Ureter (tissue), 1 donor: Measurements from ENCODE around the gene NHLRC2. TPM values are rescaled to one million over a fixed set of nuclear protein-coding genes. Genes with fewer than 3 reads are reported as not detected.
"Not testable (repeated sequence)": the region's sequence is repeated elsewhere in the genome, so short reads cannot be mapped to it uniquely, and the experiment has no call there.

ENCODE experiments used
- DNase-seq: peaks from one replicate; pipeline ENCODE4 v3.0.0-alpha.2; 2020; ENCODE audit warnings: low spot score
- total RNA-seq: library from RNA; stranded (reverse); gene quantifications from one replicate; pipeline ENCODE4 v1.2.4, GENCODE V29; 2023
- donor health status: DM: yes; HTN: yes; CAD: no.

Gene NHLRC2, protein sequence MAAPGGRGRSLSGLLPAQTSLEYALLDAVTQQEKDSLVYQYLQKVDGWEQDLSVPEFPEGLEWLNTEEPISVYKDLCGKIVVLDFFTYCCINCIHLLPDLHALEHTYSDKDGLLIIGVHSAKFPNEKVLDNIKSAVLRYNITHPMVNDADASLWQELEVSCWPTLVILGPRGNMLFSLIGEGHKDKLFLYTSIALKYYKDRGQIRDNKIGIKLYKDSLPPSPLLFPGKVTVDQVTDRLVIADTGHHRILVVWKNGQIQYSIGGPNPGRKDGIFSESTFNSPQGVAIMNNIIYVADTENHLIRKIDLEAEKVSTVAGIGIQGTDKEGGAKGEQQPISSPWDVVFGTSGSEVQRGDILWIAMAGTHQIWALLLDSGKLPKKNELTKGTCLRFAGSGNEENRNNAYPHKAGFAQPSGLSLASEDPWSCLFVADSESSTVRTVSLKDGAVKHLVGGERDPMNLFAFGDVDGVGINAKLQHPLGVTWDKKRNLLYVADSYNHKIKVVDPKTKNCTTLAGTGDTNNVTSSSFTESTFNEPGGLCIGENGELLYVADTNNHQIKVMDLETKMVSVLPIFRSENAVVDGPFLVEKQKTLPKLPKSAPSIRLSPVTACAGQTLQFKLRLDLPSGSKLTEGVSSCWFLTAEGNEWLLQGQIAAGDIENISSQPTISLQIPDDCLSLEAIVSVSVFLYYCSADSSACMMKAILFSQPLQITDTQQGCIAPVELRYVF
- total RNA-seq: 47.8 TPM

DNA sequence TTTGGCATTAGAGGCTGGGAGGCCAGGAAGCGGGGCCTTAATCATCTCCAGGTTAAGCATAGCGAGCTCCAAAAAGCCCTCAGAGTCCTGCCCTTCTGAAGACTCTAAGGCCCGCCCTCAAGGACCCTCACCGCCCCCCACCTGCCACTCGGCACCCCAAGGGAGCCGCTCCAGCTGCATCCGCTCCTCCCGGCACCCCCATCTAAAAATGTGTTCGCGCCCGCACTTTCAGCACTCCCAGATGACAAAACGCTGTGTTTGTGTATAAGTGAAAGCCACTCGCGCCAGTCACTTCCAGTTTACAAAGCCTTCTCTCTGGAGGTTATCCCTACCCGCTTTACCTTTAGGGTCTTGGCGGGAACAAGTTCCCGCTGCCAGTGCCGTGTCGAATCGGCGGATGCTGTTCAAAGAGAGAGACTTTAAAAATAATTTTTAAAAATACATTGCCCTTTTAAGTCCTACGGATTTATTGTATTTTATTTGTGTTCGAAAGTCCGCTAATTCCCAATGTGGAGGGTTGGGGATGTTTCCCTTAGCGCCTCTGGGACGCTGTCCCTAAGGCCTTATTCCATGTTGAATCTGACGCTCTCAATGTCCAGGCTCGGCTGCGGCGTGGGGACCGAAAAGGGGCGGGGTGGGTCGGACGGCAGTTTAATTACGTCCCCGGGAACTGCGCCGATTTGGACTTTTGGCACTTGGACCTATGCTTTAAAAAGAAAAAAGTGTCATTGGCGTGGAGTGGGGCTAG, at the start of gene NHLRC2, which contains the start of gene DCLRE1A:
Gene NHLRC2, plus strand, starts transcription at position 649 of the 748 bp plus-strand sequence. CDS start 212 bp downstream, outside the sequence.
Gene DCLRE1A, minus strand, starts transcription at position 70 of the 748 bp plus-strand sequence. CDS start 900 bp downstream, outside the sequence.
- DNase-seq: peak; percentile 79

DNA sequence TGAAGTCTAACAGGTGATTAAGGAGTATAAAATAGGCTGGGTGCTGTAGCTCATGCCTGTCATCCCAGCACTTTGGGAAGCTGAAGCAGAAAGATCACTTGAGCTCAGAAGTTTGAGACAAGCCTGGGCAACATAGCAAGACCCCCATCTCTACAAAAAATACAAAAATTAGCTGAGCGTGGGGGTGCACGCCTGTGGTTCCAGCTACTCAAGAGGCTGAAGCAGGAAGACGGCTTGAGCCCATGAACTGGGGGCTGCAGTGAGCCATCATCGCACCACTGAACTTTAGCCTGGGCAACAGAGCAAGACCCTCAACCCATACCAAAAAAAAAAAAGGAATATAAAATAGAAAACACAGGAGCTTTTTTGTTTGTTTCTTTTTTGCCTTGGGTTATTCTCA, 48.0 kb upstream of the NHLRC2 start:
- DNase-seq: no peak

DNA sequence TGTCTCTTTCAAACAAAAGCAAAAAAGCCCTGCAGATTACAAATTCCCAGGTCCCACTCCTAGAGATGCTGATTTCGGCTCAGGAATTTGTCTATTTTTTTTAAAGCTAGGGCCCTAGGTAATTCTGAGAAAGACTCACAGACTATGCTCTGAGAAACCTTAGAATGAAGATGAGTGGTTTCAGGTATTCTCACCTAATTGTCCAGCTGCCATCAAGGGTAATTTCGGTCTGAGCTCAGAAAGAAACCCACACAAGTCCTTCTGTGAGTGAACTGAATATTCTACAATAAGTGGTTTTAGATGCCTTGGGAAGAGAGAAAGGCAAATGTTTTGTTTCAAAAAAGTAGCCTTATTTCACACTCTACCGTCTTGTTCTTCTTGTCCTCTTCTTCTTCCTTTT, 46.3 kb upstream of the NHLRC2 start:
- DNase-seq: no peak

DNA sequence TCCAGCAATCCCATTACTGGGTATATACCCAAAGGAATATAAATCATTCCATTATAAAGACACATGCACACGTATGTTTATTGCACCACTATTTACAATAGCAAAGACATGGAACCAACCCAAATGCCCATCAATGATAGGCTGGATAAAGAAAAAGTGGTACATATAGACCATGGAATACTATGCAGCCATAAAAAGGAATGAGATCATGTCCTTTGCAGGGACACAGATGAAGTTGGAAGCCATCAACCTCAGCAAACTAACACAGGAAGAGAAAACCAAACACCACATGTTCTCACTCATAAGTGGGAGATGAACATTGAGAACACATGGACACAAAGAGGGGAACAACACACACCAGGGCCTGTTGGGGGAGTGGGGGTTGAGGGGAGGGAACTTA, 39.8 kb upstream of the NHLRC2 start:
- not testable (repeated sequence) for DNase-seq

DNA sequence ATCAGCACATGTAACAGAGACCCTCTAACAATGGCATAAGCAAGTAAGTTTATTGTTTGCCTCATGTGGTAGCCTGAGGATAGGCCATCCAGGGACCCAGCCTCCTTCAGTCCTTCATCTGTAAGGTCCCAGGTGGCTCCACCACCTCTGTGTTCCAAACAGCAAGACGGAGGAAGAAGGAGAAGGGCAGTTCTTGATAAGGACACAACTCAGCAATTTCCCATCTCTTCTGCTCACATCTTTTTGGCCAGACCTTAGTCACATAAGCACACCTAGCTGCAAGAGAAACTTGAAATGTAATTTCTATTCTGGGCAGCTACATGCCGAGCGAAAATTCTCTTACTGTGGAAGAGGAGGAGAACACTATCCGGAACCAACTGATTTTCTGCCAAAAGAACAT, 34.5 kb upstream of the NHLRC2 start:
- no peak for DNase-seq

DNA sequence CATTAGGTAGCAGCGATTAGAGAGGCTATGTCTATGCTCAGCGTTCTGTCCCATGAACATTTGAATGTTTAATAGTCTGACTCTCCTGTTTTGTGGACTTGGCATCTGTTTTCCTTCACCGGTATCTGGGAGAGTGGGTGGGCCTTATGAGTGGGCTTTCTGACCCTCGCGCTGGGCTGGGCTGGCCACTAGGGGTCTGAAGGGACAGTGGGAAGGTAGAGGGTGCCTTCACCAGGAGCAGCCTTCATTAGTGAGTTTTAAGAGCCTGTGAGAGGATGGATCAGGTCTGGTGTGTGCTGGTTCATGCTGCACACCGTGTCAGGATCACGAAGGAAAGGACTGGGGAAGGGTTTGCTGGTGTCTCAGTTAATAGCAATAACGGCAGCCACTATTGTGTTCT, 34.0 kb upstream of the NHLRC2 start:
- DNase-seq: no peak

DNA sequence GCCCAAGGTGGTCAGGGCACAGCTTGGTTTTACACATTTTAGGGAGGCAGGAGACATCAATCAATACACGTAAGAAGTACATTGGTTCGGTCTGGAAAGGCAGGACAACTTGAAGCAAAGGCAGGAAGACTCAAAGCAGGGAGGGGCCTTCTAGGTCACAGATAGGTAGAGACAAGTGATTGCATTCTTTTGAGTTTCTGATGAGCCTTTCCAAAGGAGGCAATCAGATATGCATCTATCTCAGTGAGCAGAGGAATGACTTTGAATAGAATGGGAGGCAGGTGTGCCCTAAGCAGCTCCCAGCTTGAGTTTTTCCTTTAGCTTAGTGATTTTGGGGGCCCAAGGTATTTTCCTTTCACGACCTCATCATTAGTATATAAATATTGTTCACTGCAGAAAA, 33.2 kb upstream of the NHLRC2 start:
- not testable (repeated sequence) for DNase-seq

DNA sequence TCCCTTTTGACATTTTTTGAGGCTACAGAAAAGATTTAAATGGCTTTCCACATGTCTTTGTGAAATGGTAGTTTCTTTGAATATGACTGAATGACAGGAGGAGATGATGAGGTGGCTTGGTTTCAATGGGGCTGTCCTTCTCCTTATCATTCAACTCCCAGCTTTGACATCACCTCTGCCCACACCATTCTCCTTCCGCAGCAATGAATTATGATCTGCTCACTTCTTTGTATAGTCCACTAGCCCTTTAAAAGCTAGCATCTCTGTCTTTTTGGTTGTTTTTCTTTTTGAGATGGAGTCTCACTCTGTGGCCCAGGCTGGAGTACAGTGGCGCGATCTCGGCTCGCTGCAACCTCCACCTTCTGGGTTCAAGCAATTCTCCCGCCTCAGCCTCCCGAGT, 32.3 kb upstream of the NHLRC2 start:
- DNase-seq: no peak

DNA sequence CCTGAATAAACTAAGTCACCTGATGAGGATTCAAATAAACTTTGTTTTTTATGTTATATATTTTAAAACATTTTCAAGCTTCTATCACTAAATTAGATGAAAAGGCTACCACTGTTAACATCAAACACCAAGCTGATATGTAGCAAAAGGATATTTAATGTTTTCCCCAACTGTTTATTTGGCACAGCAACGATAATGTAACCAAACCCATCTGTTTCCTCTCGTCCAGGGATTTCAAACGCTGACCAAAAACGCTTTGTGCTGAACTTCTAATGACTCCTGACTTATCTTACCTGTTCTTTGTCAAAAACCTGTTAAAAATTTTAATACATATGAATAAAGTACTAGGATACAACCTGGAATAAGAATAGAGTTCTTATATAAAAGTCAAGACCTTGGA, 31.1 kb upstream of the NHLRC2 start:
- no peak for DNase-seq

DNA sequence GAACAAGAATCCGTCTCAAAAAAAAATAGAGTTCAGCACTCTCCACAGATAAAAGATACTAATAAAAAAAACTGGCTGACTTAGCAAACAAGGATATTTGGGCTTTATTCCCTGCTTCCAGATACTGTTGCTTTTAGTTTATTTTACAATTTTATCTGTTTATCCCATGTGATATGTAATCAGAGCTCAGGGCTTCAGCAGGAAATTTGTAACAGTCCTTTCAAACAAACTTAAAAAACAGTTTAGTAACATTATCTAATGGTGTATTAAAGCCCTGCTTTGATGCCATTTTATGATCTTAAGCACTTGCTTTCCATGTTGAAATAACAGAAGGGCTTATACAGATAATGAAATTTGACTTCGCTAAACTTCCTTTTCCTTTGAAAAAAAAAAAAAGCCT, 28.7 kb upstream of the NHLRC2 start:
- DNase-seq: no peak

DNA sequence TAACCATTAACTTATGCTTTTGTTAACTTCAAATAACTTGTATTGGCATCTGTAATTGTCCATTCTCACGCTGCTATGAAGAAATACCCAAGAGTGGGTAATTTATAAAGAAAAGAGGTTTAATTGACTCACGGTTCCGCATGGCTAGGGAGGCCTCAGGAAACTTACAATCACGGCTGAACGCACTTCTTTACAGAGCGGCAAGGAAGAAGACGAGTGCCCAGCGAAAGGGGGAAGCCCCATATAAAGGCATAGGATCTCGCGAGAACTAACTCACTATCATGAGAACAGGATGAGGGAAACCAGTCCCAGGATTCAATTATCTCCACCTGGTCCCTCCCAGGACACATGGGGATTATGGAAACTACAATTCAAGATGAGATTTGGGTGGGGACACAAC, 25.9 kb upstream of the NHLRC2 start:
- DNase-seq: not testable (repeated sequence)

DNA sequence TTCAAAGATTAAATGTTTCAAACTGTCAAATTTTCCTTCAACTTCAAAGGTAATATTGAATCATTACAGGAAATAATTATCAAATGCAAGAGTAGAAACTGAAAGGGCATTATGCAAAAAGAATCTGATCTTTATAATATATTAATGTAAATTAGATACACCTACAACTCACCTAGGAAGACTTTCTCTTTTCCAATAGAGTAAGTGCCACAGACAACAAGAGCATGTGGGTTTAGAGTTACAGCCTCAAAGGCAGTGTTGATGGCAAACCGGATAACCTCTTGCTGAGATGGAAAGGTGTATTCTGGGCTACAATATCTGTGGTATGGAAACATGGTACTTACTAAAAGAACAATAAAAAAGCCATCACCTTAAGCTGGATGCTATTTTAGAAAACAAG, 12.3 kb upstream of the NHLRC2 start:
- DNase-seq: no peak

DNA sequence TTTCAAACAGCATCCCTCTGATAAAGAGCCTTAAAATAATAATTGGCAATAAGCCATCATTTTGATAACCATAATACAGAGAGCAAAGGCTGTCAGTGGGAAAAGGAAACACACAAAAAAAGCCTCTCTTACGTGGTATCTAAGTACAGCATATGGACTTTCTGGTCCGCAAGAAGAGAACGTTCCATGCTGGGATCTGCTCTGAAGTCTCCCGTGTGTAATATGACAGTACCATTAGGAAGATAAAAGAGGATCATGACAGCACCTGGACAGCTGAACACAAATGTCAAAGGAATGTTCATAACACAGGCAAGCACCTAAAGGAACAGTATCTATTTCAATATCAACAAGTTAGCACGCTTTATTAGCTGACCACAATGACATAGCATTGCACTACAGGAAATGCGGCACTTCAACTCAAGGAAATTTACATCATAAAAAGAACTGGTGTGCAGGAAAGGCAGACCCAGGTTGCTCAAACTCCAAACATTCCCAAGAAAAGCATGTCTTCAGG, 10.4 kb upstream of the NHLRC2 start:
- DNase-seq: no peak

DNA sequence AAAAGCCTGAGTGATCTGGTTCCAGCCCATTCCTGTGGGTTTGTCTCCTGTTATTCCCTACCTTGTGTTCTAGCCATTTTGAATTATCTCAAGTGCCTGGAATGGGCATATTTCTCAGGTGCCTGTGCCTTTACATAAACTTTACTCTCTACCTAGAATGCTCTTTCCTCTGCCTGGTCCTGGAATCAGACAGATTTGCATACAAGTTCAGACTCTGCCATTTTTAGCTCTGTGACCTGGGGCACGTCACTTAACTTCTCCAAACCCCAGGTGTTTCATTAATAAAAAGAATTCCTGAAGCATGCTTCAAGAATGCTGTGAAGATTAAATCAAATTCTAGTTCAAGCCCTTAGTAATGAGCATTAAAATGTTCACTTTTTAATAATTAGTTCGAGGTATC, 8.4 kb upstream of the NHLRC2 start:
- DNase-seq: no peak

DNA sequence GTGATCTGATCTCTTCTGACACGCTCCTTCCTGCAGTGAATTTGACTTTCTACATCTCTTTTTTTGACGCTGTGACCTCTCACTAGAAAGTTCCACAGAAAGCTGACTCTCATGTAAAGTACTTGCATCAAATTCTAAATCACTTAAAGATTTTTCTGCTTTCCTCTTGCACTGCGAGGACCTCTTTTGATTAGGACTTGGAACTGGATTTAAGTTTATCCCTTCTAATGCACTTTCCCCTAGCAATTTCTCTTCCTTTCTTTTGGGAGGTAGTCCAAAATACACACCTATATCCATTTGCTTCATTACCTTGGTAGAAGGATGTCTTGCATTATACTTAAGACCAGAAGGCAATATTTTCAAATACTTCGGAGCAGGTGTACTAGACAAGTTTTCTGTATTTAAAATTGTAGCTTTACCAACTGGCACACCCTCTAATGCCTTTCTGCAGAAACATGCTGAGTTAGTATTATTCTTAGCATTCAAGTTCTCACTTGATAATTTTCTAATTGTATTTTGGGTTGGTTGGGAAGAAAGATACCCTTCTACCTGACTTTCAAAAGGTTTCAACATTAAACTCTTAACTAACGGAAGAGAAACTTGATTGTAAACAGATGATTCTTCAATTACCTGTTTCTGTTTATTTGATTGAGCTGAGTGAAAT, 5.2 kb upstream of the NHLRC2 start:
- no peak for DNase-seq

DNA sequence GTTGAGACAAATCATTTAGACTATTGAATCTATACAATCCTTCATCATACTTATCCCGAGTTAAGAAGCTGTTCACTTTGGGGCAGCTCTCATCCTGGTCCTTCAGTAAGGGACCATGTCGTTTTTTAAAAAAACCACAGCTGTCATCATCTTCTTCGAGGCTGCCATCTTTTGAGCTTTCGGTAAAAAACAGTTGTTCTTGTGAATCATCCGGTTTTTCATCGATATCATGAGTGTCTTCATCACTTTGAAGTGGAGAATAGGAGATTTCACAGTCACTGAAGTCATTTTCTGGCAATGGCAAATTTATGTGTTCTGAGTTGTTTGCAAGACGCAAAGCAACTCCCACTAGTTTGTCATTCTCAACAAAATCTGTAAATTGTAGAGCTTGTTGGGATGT, 4.5 kb upstream of the NHLRC2 start:
- no peak for DNase-seq

DNA sequence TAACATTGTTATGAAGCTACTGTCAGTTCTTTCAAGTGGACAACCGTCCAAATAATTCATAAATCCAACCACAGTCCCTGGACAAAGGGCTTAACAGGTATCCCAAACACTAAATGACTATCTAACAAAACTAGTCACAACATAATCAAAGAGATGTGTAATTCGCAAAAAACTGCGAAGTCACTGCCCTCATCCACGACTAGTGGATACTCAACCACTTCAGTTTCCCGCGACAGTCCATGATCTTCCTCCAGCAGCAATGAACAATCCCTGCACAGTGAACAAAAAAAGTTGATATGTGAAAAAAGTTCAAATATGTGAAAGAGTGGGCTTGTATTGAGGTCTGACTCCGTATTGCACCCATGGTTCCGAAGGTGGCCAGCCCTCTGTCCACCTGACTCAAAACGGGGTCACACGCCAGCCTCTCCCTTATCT, 866 bp upstream of the NHLRC2 start:
- no peak for DNase-seq

DNA sequence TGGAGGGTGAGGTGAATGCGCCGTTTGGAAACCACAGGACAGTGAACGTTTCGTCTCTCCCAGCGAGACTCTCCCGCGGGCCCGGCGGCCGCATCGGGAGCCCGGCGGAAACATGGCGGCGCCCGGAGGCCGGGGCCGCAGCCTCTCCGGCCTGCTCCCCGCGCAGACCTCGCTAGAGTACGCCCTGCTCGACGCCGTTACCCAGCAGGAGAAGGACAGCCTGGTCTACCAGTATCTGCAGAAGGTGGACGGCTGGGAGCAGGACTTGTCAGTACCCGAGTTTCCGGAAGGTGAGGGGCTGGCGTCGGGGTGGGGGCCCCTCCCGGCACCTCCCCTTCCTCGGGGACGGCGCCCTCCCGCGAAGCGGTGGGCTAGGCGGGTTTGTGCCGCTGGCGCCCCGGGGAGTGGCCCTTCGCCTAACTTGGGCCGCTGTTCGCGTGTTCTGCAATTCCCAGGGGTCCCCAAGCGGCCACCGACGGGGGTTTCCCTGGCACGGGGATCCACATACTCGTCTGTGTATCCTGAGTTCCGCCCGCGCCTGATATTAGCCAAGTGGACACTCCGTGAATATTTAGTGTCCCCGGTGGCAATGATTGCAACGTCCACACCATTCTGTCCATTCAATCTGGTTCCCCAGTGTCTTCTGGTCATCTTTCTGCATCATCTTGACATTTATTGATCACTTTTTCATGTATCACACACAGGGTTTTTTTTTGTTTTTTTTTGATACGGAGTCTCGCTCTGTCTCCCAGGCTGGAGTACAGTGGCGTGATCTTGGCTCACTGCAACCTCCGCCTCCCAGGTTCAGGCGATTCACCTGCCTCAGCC, 514 bp downstream of the NHLRC2 start:
- DNase-seq: peak; percentile 61

DNA sequence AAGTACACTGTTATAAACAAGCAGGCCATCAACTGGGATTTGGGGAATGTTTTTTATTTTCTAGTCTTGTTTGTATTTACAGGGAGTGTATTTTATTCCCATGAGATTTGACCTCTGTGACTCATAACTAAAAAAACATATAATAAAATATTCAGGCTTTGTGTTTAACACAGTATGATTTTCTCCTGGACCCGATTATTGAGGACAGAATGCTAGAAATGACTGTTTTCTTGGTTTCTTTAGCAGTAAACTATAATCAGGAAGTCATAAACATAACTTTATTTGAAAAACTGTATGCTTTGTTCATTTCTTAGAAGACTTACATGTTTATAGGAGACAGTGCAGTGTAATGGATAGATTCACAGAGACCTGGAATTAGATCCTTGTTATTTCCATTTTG, 2.1 kb downstream of the NHLRC2 start:
- DNase-seq: no peak

DNA sequence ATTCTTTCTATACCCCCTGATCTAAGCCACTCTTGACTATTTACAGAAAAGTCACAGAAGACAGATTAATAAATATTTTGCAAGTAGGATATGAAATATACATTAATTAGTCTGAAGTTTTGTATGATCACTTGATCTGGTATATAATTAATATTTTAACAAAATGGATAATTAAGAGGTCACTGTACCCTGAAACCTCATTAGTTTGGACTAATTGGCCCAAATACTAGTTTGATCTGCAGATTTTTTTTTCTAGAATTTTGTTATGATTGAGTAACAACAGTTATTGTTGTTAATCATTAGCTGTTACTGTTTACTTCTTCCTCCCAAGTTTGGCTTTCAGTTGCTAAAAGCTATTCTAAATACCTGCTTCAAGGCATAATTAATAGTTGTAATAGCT, 2.7 kb downstream of the NHLRC2 start:
- no peak for DNase-seq

DNA sequence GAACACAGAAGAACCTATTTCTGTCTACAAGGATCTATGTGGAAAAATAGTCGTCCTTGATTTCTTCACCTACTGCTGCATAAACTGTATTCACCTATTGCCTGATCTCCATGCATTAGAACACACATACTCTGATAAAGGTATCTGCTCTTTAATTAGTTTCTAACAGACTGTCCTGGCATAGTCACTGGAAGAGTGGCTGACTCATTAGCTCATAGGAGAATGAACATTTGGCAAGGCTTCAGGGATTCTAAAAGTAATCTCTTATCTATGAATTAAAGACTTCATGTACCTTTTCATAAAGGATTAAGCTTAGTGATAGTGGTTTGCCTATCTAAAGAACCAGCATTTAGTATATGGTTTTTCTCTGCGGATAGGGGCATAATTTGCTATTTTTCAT, 4.1 kb downstream of the NHLRC2 start:
- no peak for DNase-seq
